ENCODE measurements around the gene DROSHA.

- TF ChIP-seq CTCF (conservative IDR thresholded peaks at IDR 0.05), result no peak
- TF ChIP-seq EZH2 (IDR thresholded peaks at IDR 0.05; ENCODE audit: low read depth), result no peak
These were observed 378 bp downstream of the DROSHA start for GRCh38 chr5:31531543-31531887.
